Mesothelial cell of epicardium (in vitro differentiated cells): ENCODE measurements around the gene NBPF1. TPM values are rescaled to one million over a fixed set of nuclear protein-coding genes. Genes with fewer than 3 reads are reported as not detected.
"Not testable (repeated sequence)": the region's sequence is repeated elsewhere in the genome, so short reads cannot be mapped to it uniquely, and the experiment has no call there.

Experiments
- DNase-seq, 2 experiments: peaks; one replicate each; pipeline ENCODE4 v3.0.0; 2021; ENCODE audit warnings: low spot score in 2 of 2; ENCODE audit not compliant: unreplicated experiment in 2 of 2
- H3K27ac Mint-ChIP-seq: 2 replicates; pipeline ENCODE4 v1.8.0; 2021; ENCODE audit warnings: mixed read lengths
- H3K27me3 Mint-ChIP-seq: 2 replicates; pipeline ENCODE4 v1.8.0; 2021; ENCODE audit warnings: low read depth, mixed read lengths
- H3K36me3 Mint-ChIP-seq: 2 replicates; pipeline ENCODE4 v1.8.0; 2021; ENCODE audit warnings: mixed read lengths
- H3K4me1 Mint-ChIP-seq: 2 replicates; pipeline ENCODE4 v1.8.0; 2021; ENCODE audit warnings: mixed read lengths
- H3K4me3 Mint-ChIP-seq: 2 replicates; pipeline ENCODE4 v1.8.0; 2021; ENCODE audit warnings: mild to moderate bottlenecking, moderate library complexity, mixed read lengths
- H3K9me3 Mint-ChIP-seq: 2 replicates; pipeline ENCODE4 v1.8.0; 2021; ENCODE audit warnings: mixed read lengths
- total RNA-seq: library from RNA; stranded (reverse); gene quantifications from 3 replicates; pipeline ENCODE4 v1.2.1, GENCODE V29; 2021
- TF ChIP-seq, protein P1 (sequence below): fragments of 200-600 bp; sonication (generic); IDR thresholded peaks from one replicate; pipeline ENCODE4 v1.5.0; 2021; ENCODE audit warnings: antibody characterized with exemption; ENCODE audit not compliant: unreplicated experiment

Gene NBPF1
- total RNA-seq = 74.5 to 86.3 TPM (median 79.1 TPM) in 3 replicates

DNA sequence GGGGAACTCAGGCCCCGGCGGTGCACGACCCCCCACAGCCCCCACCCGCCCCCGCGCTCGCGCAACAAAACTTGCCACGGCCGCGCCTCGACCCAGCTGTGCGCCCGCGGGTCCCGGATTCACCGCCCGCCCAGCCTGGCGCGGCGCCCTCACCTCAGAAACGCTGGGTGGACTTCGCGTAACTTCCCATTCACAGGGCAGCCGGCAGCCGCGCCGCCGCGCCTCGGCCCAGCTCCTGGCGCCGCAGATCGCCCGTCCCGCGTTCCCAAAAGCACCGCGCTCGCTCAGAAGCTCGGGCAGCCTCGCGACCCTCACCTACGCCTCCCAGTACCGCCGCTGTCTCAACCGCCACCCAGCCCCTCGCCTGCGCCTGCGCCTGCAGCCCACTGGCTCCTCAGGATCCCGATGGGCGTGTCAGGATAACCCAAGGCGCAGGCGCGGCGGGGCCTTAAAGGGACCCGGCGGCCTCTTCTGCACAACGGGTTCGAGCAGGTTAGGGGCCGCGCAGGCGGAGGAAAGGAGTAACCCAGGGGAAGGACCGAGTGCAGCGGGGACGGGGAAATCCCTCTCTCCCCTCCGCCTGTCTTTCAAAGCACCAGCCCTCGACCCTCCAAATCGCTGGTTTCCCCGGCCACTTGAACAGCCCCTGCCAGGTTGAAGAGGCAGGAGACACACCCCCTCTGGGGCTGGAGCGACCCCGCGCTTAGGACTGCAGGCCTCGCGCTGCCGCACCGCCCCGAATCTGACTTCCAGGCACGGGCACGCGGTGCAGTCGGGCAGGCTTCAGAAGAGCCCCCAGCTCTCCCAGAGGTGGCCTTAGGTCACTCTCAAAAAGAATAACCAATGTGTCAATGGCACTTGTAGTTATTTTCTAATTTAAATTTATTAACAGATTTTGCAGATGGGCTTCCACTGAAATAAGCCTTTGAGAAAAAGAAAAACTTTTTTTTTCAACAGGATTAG, at the start of gene NBPF1:
Gene NBPF1 (minus strand): TSS at position 380 of the 963 bp plus-strand sequence.
- peak; percentile 100 for DNase-seq
- Mint-ChIP-seq H3K27me3 (no peaks in the 10 kb centered on the region), H3K9me3 (no peaks in the 10 kb centered on the region), H3K4me1 (no peaks in the 10 kb centered on the region), H3K4me3 (no peak within 1 kb of the TSS), H3K27ac (no peak within 1 kb of the TSS), H3K36me3 (no peaks in the 10 kb centered on the region)
- TF ChIP-seq, protein P1, sequence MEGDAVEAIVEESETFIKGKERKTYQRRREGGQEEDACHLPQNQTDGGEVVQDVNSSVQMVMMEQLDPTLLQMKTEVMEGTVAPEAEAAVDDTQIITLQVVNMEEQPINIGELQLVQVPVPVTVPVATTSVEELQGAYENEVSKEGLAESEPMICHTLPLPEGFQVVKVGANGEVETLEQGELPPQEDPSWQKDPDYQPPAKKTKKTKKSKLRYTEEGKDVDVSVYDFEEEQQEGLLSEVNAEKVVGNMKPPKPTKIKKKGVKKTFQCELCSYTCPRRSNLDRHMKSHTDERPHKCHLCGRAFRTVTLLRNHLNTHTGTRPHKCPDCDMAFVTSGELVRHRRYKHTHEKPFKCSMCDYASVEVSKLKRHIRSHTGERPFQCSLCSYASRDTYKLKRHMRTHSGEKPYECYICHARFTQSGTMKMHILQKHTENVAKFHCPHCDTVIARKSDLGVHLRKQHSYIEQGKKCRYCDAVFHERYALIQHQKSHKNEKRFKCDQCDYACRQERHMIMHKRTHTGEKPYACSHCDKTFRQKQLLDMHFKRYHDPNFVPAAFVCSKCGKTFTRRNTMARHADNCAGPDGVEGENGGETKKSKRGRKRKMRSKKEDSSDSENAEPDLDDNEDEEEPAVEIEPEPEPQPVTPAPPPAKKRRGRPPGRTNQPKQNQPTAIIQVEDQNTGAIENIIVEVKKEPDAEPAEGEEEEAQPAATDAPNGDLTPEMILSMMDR = peak; percentile 8

DNA sequence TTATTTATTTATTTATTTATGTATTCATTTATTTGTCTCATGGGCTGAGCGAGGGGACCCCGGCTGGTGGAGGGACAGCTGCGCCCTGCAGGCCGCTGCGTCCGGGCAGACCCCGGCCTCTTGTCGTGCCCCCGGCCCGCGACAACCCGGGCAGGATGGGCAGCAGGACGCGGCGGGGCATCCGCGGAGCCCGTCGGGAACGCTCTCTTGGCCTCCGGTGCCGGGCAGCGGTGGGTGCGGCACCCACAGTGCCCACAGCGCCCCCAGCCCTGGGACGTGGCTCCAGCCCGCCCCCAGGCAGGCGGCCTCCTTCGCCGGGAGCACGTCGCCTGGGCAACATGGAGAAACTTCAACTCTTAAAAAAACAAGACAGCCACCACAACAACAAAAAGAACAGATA, 44.9 kb upstream of the NBPF1 start:
- H3K36me3 Mint-ChIP-seq, H3K4me3 Mint-ChIP-seq, H3K9me3 Mint-ChIP-seq, H3K4me1 Mint-ChIP-seq, H3K27ac Mint-ChIP-seq, H3K27me3 Mint-ChIP-seq, DNase-seq: not testable (repeated sequence)

DNA sequence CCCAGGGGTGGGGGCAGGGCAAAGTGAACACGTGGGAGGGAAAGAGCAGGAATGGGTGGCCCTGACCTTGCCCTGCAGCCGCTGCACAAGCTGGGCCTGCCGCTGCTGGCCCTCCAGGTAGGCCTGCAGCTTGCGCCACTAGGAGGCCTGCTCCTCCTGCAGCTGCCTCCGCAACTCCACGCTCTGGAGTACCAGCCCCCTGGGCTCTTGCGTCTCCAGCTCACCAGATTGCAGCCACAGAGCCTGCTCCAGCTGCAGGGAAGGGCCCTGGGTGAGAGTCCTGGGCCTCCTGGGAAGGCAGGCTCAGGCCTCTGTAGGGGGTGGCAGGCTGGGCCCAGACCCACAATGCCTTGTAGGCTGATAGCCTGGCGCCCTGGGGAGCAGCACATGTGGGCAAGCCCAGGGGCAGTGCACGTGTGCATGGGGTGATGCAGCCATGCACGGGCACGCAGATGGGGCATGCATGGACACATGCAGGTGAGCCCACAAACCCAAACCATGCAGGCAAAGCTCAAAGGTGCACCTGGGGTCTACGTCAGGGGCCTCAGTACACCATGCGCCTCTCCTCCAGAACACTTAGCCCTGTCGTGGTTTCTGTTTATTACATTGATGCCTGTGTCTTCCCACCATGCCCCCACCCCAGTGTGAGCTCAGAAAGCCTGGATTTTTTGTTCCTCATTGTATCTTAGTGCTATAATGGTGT, 43.8 kb upstream of the NBPF1 start:
- H3K36me3 Mint-ChIP-seq, H3K27me3 Mint-ChIP-seq, H3K4me3 Mint-ChIP-seq, H3K4me1 Mint-ChIP-seq, DNase-seq, H3K9me3 Mint-ChIP-seq, H3K27ac Mint-ChIP-seq: not testable (repeated sequence)

DNA sequence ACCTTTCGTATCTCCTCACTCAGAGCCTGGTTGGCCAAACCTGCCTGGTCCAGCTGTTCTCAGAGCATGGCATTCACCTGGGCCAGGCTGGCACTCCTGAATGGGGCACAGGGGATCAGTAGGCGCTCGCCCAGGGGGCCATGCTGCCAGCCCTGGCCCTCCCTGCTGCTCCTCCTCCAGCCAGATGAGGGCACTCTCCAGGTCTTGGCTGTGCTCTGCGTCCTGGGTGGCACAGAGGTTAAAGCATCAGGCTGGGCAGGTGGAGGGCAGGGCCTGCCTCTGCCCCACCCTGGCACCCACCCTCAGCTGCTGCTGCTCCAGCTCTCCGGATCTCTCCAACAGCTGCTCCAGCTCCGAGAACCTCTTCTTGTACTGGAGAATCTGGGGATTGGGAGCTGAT, 43.2 kb upstream of the NBPF1 start:
- not testable (repeated sequence) for H3K4me3 Mint-ChIP-seq, DNase-seq

DNA sequence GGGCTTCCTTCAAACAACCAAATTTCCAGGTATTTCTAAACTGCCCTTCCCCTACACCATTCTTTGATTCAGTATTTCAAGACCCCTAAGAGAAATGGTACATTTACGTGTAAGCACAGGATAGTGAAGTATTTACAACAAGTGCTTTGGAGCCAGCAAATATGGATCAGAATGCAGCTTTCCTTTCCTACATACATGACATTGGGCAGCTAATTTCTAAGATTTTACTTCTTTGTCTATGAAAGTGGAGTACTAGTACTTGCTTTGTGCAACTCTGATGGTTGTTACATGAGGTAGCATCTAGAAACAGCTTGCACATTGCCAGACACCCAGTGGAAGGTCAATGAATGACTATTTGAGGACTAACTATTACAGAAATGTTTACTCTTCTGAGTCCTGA, 38.2 kb upstream of the NBPF1 start:
- not testable (repeated sequence) for H3K4me3 Mint-ChIP-seq, H3K27me3 Mint-ChIP-seq, H3K36me3 Mint-ChIP-seq, H3K27ac Mint-ChIP-seq, DNase-seq, H3K4me1 Mint-ChIP-seq, H3K9me3 Mint-ChIP-seq

More for the DNA sequence above, 43.2 kb upstream of the NBPF1 start:
- not testable (repeated sequence) for H3K27me3 Mint-ChIP-seq, H3K36me3 Mint-ChIP-seq, H3K9me3 Mint-ChIP-seq, H3K4me1 Mint-ChIP-seq, H3K27ac Mint-ChIP-seq

DNA sequence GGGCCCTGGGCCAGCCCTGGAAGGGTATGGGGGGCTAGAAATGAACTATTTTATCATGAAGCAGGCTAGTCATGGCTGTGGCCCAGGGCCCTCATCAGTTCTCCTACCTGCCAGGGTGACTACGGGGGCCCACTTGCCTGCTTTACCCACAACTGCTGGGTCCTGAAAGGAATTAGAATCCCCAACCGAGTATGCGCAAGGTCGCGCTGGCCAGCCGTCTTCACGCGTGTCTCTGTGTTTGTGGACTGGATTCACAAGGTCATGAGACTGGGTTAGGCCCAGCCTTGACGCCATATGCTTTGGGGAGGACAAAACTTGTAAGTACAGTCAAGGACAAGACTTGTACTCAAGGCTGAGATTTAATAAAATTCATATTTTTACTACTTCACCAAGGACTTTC, 36.6 kb upstream of the NBPF1 start:
- H3K4me1 Mint-ChIP-seq, H3K9me3 Mint-ChIP-seq, H3K36me3 Mint-ChIP-seq, H3K4me3 Mint-ChIP-seq, H3K27ac Mint-ChIP-seq, H3K27me3 Mint-ChIP-seq: not testable (repeated sequence)
- DNase-seq = peak in 1 of 2 experiments; percentile 12

DNA sequence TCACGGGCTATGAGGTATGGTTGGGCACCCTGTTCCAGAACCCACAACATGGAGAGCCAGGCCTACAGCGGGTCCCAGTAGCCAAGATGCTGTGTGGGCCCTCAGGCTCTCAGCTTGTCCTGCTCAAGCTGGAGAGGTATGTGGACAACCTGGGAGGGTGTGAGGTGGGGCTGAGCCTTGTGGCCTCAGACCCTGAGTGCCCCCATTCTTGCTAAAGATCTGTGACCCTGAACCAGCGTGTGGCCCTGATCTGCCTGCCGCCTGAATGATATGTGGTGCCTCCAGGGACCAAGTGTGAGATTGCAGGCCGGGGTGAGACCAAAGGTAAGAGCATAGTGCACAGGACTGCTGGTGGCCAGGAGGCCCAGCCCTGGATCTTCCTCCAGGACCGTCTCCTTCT, 36.0 kb upstream of the NBPF1 start:
- DNase-seq = peak in 1 of 2 experiments; percentile 20
- H3K36me3 Mint-ChIP-seq, H3K4me1 Mint-ChIP-seq, H3K4me3 Mint-ChIP-seq, H3K9me3 Mint-ChIP-seq, H3K27ac Mint-ChIP-seq, H3K27me3 Mint-ChIP-seq: not testable (repeated sequence)

DNA sequence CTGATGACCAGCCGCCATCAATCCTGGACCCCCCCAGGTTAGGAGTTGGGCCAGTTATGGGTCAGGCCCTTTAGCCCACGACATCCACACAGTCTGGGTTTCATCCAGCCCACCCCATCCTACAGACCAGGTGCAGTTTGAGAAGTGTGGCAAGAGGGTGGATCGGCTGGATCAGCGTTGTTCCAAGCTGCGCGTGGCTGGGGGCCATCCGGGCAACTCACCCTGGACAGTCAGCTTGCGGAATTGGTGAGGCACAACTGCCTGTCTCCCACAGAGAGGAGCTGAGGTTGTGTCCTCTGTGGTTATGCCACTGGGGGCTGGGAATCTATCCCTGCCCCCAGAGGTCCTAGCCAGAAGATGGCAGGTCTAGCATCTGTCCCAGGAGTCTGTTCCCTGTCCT, 35.4 kb upstream of the NBPF1 start:
- not testable (repeated sequence) for H3K4me1 Mint-ChIP-seq, H3K36me3 Mint-ChIP-seq, H3K4me3 Mint-ChIP-seq, H3K27me3 Mint-ChIP-seq, H3K9me3 Mint-ChIP-seq, H3K27ac Mint-ChIP-seq, DNase-seq

DNA sequence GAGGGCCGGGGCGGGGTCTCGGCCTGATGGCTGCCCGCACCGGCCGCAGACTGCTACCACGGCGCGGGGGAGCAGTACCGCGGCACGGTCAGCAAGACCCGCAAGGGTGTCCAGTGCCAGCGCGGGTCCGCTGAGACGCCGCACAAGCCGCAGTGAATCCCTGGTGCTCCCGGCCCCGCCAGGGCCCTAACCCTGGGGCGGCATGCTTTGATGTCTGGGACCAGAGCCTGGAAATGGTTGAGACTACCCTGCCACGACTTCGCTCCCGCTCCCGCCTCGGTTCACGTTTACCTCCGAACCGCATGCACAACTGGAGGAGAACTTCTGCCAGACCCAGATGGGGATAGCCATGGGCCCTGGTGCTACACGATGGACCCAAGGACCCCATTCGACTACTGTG, 34.9 kb upstream of the NBPF1 start:
- H3K27me3 Mint-ChIP-seq, H3K27ac Mint-ChIP-seq, H3K4me1 Mint-ChIP-seq, DNase-seq, H3K4me3 Mint-ChIP-seq, H3K36me3 Mint-ChIP-seq, H3K9me3 Mint-ChIP-seq: not testable (repeated sequence)

DNA sequence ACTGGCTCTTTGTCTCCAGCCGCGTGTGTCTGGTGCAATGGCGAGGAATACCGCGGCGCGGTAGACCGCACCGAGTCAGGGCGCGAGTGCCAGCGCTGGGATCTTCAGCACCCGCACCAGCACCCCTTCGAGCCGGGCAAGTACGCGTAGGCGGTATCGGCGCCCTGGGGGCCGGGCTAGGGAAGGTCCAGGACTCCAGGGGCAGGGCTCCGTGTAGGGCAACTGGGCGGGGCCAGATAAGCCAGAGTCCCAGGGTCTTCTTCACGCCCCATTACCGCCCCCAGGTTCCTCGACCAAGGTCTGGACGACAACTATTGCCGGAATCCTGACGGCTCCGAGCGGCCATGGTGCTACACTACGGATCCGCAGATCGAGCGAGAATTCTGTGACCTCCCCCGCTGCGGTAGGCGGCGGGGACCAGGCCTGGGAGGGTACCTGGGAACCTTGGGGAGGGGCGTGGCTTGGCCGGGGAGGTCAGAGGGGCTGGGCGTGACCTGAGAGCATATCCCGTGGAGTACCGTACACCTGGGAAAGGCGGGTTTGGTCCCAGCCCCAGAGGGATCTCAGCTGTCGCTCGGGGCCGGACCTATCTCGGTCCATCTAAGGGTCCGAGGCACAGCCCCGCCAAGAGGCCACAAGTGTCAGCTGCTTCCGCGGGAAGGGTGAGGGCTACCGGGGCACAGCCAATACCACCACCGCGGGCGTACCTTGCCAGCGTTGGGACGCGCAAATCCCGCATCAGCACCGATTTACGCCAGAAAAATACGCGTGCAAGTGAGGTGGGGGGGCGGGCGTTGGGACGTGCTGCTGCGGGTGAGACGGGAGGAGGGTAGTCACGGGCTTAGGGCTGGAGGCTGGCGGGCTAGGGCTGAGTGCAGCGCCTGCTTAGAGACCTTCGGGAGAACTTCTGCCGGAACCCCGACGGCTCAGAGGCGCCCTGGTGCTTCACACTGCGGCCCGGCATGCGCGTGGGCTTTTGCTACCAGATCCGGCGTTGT, 34.1 kb upstream of the NBPF1 start:
- not testable (repeated sequence) for H3K27me3 Mint-ChIP-seq, H3K36me3 Mint-ChIP-seq
- H3K4me3 Mint-ChIP-seq = peak overlapping the region; percentile 59

DNA sequence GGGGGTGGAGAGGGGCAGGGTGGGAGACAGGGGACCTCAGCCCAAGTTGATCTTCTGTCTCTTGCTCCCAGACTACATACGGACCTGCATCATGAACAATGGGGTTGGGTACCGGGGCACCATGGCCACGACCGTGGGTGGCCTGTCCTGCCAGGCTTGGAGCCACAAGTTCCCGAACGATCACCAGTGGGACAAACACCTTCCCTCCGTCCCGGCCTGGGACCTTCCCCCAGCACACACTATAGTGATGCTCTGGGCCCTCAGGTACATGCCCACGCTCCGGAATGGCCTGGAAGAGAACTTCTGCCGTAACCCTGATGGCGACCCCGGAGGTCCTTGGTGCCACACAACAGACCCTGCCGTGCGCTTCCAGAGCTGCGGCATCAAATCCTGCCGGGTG, 33.4 kb upstream of the NBPF1 start:
- DNase-seq, H3K27ac Mint-ChIP-seq, H3K9me3 Mint-ChIP-seq, H3K4me3 Mint-ChIP-seq, H3K4me1 Mint-ChIP-seq, H3K27me3 Mint-ChIP-seq, H3K36me3 Mint-ChIP-seq: not testable (repeated sequence)

More for the DNA sequence above, 34.1 kb upstream of the NBPF1 start:
- DNase-seq = peak; percentile 40 to 56
- not testable (repeated sequence) for H3K9me3 Mint-ChIP-seq, H3K27ac Mint-ChIP-seq, H3K4me1 Mint-ChIP-seq

DNA sequence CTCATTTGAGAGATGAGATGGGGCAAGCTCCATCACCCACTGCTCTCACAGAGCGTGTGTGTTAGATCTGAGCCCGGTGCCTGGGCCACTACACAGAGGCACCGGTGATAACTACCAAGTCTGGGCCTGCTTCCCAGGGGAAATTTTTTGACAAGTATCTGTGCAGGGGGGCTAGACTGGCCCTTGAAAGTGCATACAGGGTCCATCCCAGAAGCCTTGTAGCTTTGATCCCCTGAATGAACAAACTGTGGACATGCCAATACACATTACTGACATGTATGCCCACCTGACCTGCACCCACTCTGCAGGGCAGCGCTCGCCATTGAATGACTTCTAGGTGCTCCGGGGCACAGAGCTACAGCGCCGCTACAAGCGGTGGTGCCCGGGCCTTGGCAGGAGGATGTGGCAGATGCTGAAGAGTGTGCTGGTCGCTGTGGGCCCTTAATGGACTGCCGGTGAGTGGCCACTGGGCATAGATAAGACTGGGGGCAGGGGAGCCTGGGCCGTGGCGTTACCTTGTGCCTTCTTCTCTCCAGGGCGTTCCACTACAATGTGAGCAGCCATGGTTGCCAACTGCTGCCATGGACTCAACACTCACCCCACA, 32.8 kb upstream of the NBPF1 start:
- H3K27ac Mint-ChIP-seq, H3K36me3 Mint-ChIP-seq, H3K9me3 Mint-ChIP-seq, H3K4me1 Mint-ChIP-seq, H3K27me3 Mint-ChIP-seq: not testable (repeated sequence)
- peak in 1 of 2 experiments; percentile 16 for DNase-seq
- H3K4me3 Mint-ChIP-seq = peak overlapping the region; percentile 27
